Pancreas (tissue), 10 donors: Measurements from ENCODE around the gene ARHGEF1. TPM values are rescaled to one million over a fixed set of nuclear protein-coding genes. Genes with fewer than 3 reads are reported as not detected.
A peak's percentile ranks its signal among the peaks of the same experiment; 100 is the strongest.

Experiments used
- ATAC-seq, 4 donors: fragments of 200-7000 bp; cut with Tn5 transposase; one replicate each; pipeline versions ENCODE4 v1.8.0 to v1.9.1; 2020; ENCODE audit warnings: mild to moderate bottlenecking in 4 of 4, moderate library complexity in 4 of 4
- DNase-seq, 6 donors: peaks; one replicate each; pipeline ENCODE4 v3.0.0-alpha.2; 2020
- FAIRE-seq: peaks from 2 replicates; lab custom pipeline; 2012; peaks lifted over from hg19 to GRCh38; lab: Jason Lieb, UNC
- H3K27ac ChIP-seq, 4 donors: fragments of 200-600 bp; sonication (generic); 1 replicate in 3 of 4; 2 replicates in 1 of 4; pipeline versions ENCODE4 v1.5.0 to v1.8.0; 2020
- H3K27me3 ChIP-seq, 4 donors: fragments of 200-600 bp; one replicate each; pipeline ENCODE4 v1.8.0; 2021
- H3K36me3 ChIP-seq, 3 donors: fragments of 200-600 bp; sonication (generic) in 1 of 3; one replicate each; pipeline versions ENCODE4 v1.5.0 to v1.8.0; 2020 to 2021
- H3K4me1 ChIP-seq, 3 donors: fragments of 200-600 bp; one replicate each; pipeline ENCODE4 v1.8.0; 2021
- H3K4me3 ChIP-seq, 4 donors: fragments of 200-600 bp; sonication (generic) in 2 of 4; one replicate each; pipeline versions ENCODE4 v1.5.0 to v1.8.0; 2020 to 2021
- H3K9me3 ChIP-seq, 4 donors: fragments of 200-600 bp; one replicate each; pipeline ENCODE4 v1.8.0; 2021
- WGBS, 2 donors: extraction: QIAGEN DNeasy Blood & Tissue Kit; methylation state at CpG; one replicate each; pipeline ENCODE4 v1.1.7; 2013; 5-methylcytosine and 5-hydroxymethylcytosine counted together
- intact Hi-C, 3 donors: fragments of 100-400 bp; cut with DNase I; formaldehyde crosslinking; loops; one replicate each; pipeline versions ENCODE4 v1.11.1 to v1.14.2; 2022
- polyA plus RNA-seq, 2 donors: library from polyadenylated mRNA; stranded (reverse); fragments of 200-250 nt; gene quantifications; one replicate each; pipeline ENCODE4 v1.2.3, GENCODE V29; 2013
- total RNA-seq, 6 donors: library from RNA; stranded (reverse); fragmentation: NEBNext Ultra II Directional in 4 of 6; extraction: Animal tissue kit (Norgen Biotek cat#: 25700) in 4 of 6; gene quantifications; one replicate each; pipeline versions ENCODE4 v1.2.1 to v1.2.4, GENCODE V29; 2021 to 2023
- TF ChIP-seq, protein P1 (sequence below), 4 donors: fragments of 200-600 bp; sonication (generic) in 3 of 4; IDR thresholded peaks; one replicate each; pipeline versions ENCODE4 v1.5.0 to v1.8.0; 2021; ENCODE audit warnings: antibody characterized with exemption in 4 of 4
- donor health status: healthy with polysubstance abuse.
- donor health status: DM: no; HTN: no; CAD: no; lungs with moderate emphysema.
- donor health status: DM: no; HTN: no; CAD: no.
- donor health status: control.
- donor health status: control.
- donor health status: Bipolar disorder and iron deficiency.
- donor health status: DM: yes; HTN: yes; CAD: no.
- donor health status: DM: no; HTN: no; CAD: no.
- donor health status: DM: no; HTN: no; CAD: no.
- donor health status: DM: yes; HTN: yes; CAD: no.

ARHGEF1 gene
- total and polyA plus RNA-seq, 8 donors, result 26.3 to 179 (median 39.3) TPM

DNA sequence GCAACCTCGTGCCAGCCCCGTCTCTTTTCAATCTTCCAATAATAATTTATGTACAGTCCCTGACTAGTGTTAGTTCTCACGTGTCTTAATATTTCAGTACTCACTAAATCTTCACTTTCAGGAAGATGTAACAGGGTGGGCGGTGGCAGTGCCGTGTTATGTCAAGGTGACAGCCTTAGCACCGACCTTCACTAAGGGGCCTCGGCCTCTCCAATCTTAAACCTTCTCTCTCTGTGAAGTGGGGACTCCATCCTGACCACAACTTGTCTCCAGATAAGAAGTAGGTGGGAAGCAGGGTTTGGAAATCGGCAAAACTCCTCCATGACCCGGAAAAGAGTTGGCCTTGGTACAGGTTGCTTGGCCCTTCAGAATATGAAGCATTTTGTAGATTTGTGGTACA, 21.1 kb upstream of the ARHGEF1 start:
- FAIRE-seq, result no peak
- H3K36me3 ChIP-seq, result peaks cover 2 to 30% (median 16%) of the 10 kb centered on the region in 3 donors
- 50 to 69% methylated on average over 9 of the region's 9 CpGs for WGBS, 2 donors
- H3K27me3 ChIP-seq, result no peaks in the 10 kb centered on the region
- intact Hi-C loops, result no loop called here
- TF ChIP-seq, protein P1, sequence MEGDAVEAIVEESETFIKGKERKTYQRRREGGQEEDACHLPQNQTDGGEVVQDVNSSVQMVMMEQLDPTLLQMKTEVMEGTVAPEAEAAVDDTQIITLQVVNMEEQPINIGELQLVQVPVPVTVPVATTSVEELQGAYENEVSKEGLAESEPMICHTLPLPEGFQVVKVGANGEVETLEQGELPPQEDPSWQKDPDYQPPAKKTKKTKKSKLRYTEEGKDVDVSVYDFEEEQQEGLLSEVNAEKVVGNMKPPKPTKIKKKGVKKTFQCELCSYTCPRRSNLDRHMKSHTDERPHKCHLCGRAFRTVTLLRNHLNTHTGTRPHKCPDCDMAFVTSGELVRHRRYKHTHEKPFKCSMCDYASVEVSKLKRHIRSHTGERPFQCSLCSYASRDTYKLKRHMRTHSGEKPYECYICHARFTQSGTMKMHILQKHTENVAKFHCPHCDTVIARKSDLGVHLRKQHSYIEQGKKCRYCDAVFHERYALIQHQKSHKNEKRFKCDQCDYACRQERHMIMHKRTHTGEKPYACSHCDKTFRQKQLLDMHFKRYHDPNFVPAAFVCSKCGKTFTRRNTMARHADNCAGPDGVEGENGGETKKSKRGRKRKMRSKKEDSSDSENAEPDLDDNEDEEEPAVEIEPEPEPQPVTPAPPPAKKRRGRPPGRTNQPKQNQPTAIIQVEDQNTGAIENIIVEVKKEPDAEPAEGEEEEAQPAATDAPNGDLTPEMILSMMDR (IDR thresholded peaks at IDR 0.05), result no peak
- DNase-seq, result no peak
- ATAC-seq, result no peak
- H3K27ac ChIP-seq, result no peak overlapping the region
- peak overlapping the region in 2 of 4 donors; percentile 92 to 96 for H3K4me3 ChIP-seq
- H3K4me1 ChIP-seq, result peaks cover 20 to 33% (median 26%) of the 10 kb centered on the region in 3 donors
- no peaks in the 10 kb centered on the region for H3K9me3 ChIP-seq

DNA sequence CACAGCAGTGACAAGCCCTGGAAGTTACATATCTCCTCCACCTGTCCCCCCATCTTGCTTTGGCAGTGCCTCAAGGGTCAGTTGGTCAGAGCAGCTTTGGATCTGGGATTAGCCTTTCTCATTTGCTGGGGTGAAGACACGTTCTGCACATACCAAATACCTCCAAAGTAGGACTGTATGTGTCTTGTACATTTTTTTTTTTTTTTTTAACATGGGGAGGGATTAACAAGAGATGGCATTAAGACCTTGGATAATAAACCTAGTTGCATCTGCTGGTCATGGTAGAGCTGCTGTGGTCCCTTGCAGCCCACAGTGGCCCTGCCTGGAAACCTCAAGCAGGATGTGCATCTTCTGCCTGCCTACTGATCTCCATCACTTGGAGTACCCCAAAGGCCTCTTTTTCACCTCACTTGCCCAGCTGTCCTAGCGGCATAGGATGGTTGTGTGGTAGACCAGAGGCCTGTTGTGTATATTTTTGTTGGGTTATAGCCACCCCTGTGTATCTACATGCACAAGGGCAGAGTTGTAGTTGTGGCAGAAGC, 20.5 kb upstream of the ARHGEF1 start:
- 67 to 68% methylated on average over 2 of the region's 2 CpGs for WGBS, 2 donors
- ATAC-seq (no peak), FAIRE-seq (no peak), DNase-seq (no peak)
- Histone ChIP-seq H3K4me3 (peak overlapping the region in 2 of 4 donors; percentile 92 to 96), H3K4me1 (peaks cover 20 to 33% (median 26%) of the 10 kb centered on the region in 3 donors), H3K27ac (no peak overlapping the region), H3K9me3 (no peaks in the 10 kb centered on the region), H3K36me3 (peaks cover 2 to 30% (median 16%) of the 10 kb centered on the region in 3 donors), H3K27me3 (no peaks in the 10 kb centered on the region)
- TF ChIP-seq, protein P1 (IDR thresholded peaks at IDR 0.05), result no peak
- intact Hi-C loops, result no loop called here

DNA sequence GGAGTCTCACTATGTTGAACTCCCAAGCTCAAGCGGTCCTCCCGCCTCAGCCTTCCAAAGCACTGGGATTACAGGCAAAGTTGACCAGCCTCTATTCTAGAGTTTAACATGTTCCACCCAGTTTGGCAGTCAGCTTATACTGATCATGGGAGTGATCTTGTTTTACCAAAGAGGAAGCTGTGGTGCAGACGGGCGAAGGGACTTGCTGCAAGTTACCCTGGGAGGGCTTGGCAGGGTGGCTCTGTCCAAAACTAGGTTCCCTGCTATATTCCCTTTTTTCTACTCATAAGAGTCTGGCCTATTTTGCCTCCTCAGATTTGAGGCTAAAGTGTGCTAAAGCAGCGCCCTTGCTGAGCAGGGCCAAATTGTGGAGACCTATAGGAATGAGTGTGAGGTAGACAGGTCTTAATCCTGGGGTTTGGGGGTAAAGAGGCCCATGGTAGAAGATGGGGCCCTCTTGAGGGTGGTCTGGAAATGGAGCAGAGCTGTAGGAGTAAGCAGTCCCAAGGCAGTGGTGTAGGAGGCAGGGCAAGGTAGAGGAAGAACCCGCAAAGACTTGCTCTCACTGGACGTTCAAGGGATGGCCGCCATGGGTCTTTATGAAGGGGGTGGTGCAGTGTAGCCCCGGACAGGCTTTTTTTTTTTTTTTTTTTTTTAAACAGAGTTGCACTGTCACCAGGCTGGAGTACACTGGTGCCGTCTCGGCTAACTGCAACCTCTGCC, 19.6 kb upstream of the ARHGEF1 start:
- intact Hi-C loops, result no loop called here
- no peaks in the 10 kb centered on the region for H3K9me3 ChIP-seq
- DNase-seq (no peak), FAIRE-seq (no peak), ATAC-seq (no peak)
- peaks cover 2 to 34% (median 16%) of the 10 kb centered on the region in 3 donors for H3K36me3 ChIP-seq
- 82 to 89% methylated on average over 11 of the region's 11 CpGs for WGBS, 2 donors
- H3K27ac ChIP-seq, result no peak overlapping the region
- H3K4me1 ChIP-seq, result peaks cover 20 to 33% (median 25%) of the 10 kb centered on the region in 3 donors
- TF ChIP-seq, protein P1 (IDR thresholded peaks at IDR 0.05), result no peak
- no peaks in the 10 kb centered on the region for H3K27me3 ChIP-seq
- no peak overlapping the region for H3K4me3 ChIP-seq

DNA sequence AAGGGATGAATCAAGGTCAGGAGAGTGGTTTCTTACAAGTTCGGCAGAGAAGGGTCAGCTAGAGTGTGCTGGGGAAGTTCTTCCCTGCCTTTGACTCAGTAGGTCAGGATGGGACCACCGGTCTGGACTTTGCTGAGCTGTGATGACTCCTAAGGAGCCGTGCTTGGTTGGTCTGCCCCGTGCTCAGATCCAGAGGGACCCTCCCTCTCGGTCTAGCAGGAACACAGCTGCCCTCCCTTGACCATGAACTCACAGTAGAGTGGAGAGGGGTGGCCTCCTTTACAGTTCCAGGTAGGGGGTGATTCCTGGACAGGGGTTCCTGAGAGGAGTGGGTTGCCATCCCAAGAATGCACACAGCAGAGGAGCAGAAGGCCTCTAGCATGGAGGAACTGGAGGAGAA, 18.6 kb upstream of the ARHGEF1 start:
- no peak for ATAC-seq
- 79 to 85% methylated on average over 5 of the region's 5 CpGs for WGBS, 2 donors
- intact Hi-C loops, result no loop called here
- peaks cover 14 to 28% (median 18%) of the 10 kb centered on the region in 3 donors for H3K4me1 ChIP-seq
- no peak overlapping the region for H3K27ac ChIP-seq
- DNase-seq, result no peak
- no peaks in the 10 kb centered on the region for H3K27me3 ChIP-seq
- H3K4me3 ChIP-seq, result no peak overlapping the region
- H3K36me3 ChIP-seq, result peaks cover 2 to 44% (median 19%) of the 10 kb centered on the region in 3 donors
- FAIRE-seq, result no peak
- TF ChIP-seq, protein P1 (IDR thresholded peaks at IDR 0.05), result no peak
- no peaks in the 10 kb centered on the region for H3K9me3 ChIP-seq

DNA sequence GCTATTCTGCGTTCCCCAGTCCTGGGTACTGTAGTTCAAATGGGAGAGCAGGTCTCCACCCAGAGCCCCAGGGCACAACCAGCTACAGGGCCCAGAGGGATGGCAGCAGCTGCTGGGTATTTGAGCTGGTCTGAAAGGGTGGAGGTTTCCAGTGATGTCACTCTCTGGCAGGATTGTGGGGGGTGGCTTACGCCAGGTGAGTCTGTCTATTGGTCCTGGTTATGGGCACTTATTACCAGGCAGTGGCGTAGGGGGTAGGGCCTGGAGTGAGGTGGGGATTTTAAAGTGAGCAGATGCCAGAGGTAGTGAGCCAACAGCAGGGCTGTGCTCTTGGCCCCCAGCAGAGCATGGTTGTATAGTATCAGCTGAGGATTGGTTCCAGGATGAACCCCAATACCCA, 16.7 kb upstream of the ARHGEF1 start:
- no peak for FAIRE-seq
- intact Hi-C loops, result no loop called here
- Histone ChIP-seq H3K36me3 (peaks cover 2 to 60% (median 29%) of the 10 kb centered on the region in 3 donors), H3K27me3 (no peaks in the 10 kb centered on the region), H3K9me3 (no peaks in the 10 kb centered on the region), H3K4me1 (peaks cover 12 to 23% (median 14%) of the 10 kb centered on the region in 3 donors), H3K27ac (no peak overlapping the region), H3K4me3 (no peak overlapping the region)
- WGBS, 2 donors, result 92 to 96% methylated on average over 3 of the region's 3 CpGs
- ATAC-seq, result peak in 1 of 4 donors; percentile 6
- TF ChIP-seq, protein P1 (IDR thresholded peaks at IDR 0.05), result no peak
- peak in 1 of 6 donors; percentile 27 for DNase-seq
